Endothelial cell of umbilical vein (primary cell): Measurements from ENCODE around the gene HDAC7. TPM values are rescaled to one million over a fixed set of nuclear protein-coding genes. Genes with fewer than 3 reads are reported as not detected.

Experiments
- BruUV-seq: library from RNA; stranded (reverse); fragments of 400-500 nt; replicated peaks from 2 replicates; lab custom pipeline; 2021; lab: Mats Ljungman, UMichigan
- CTCF ChIA-PET: fragments of 300-600, 350-600 bp; sonication (Branson Sonifier 250); formaldehyde crosslinking; loops from one replicate; lab custom pipeline; 2021; ENCODE audit warnings: antibody characterized with exemption, inconsistent platforms; lab: Charles Lee
- POLR2A ChIA-PET: fragments of 300-600, 350-600 bp; sonication (Branson Sonifier 250); formaldehyde crosslinking; loops from one replicate; lab custom pipeline; 2021; ENCODE audit warnings: antibody characterized with exemption, inconsistent platforms; lab: Charles Lee
- DNase-seq: peaks from one replicate; pipeline ENCODE4 v3.0.0-alpha.2; 2011; ENCODE audit warnings: low read depth, low spot score
- FAIRE-seq: peaks from 2 replicates; lab custom pipeline; 2011; peaks lifted over from hg19 to GRCh38; lab: Jason Lieb, UNC
- H2AFZ ChIP-seq: 2 replicates; pipeline ENCODE4 v1.6.0; 2012; ENCODE audit warnings: low read depth, low read length, control low read depth, inconsistent platforms
- H3K27ac ChIP-seq: 2 replicates; pipeline ENCODE4 v1.5.1; 2011; ENCODE audit warnings: low read depth, mild to moderate bottlenecking, control low read depth, low read length, moderate library complexity; ENCODE audit not compliant: insufficient read depth
- H3K27me3 ChIP-seq, 2 experiments: 2 replicates each; pipeline versions ENCODE4 v1.6.0 to v1.6.1; 2011; ENCODE audit warnings: low read length in 2 of 2, mixed read lengths in 1 of 2; ENCODE audit not compliant: control insufficient read depth in 2 of 2, insufficient read depth in 2 of 2
- H3K36me3 ChIP-seq, 2 experiments: 2 replicates in 1 of 2; 3 replicates in 1 of 2; pipeline ENCODE4 v1.5.1; 2011; ENCODE audit warnings: low read length in 2 of 2, mild to moderate bottlenecking in 1 of 2, moderate library complexity in 1 of 2; ENCODE audit not compliant: control insufficient read depth in 2 of 2, insufficient read depth in 2 of 2; ENCODE audit errors: extremely low read depth in 1 of 2
- H3K4me1 ChIP-seq: 3 replicates; pipeline ENCODE4 v1.5.1; 2011; ENCODE audit warnings: mild to moderate bottlenecking, low read length; ENCODE audit not compliant: control insufficient read depth, insufficient read depth; ENCODE audit errors: extremely low read depth
- H3K4me2 ChIP-seq: 2 replicates; pipeline ENCODE4 v1.6.1; 2011; ENCODE audit warnings: low read length, control low read depth, mixed read lengths; ENCODE audit not compliant: insufficient read depth
- H3K4me3 ChIP-seq, 3 experiments: fragments of 200-600 bp in 1 of 3; sonication (generic), shearing (Covaris generic) in 1 of 3; replicated peaks in 1 of 3; 2 replicates each; pipeline ENCODE4 v1.5.1; 2011 to 2016; ENCODE audit warnings: control low read depth in 3 of 3, low read length in 3 of 3, mild to moderate bottlenecking in 2 of 3, inconsistent platforms in 1 of 3, low read depth in 1 of 3, moderate library complexity in 1 of 3; ENCODE audit not compliant: insufficient read depth in 1 of 3
- H3K79me2 ChIP-seq: 2 replicates; pipeline ENCODE4 v1.6.0; 2012; ENCODE audit warnings: low read length, inconsistent platforms; ENCODE audit not compliant: control insufficient read depth, insufficient read depth
- H3K9ac ChIP-seq: replicated peaks from 2 replicates; pipeline ENCODE3; 2011; ENCODE audit warnings: low read length, control low read depth; ENCODE audit not compliant: insufficient read depth; ENCODE audit errors: extremely low read depth
- H3K9me1 ChIP-seq: replicated peaks from 3 replicates; pipeline ENCODE4 v1.6.0; 2011; ENCODE audit warnings: mild to moderate bottlenecking, low read length; ENCODE audit not compliant: control insufficient read depth, insufficient read depth; ENCODE audit errors: extremely low read depth
- H3K9me3 ChIP-seq: replicated peaks from 2 replicates; pipeline ENCODE4 v1.5.1; 2012; ENCODE audit warnings: low read length, inconsistent platforms; ENCODE audit not compliant: control insufficient read depth, insufficient read depth
- H4K20me1 ChIP-seq: replicated peaks from 2 replicates; pipeline ENCODE3; 2011; ENCODE audit warnings: mild to moderate bottlenecking, low read length; ENCODE audit not compliant: control insufficient read depth, insufficient read depth; ENCODE audit errors: extremely low read depth
- CTCF ChIP-seq, 2 donors: IDR thresholded peaks; 1 replicate in 1 of 2; 2 replicates in 1 of 2; pipeline ENCODE4 v1.5.1; 2011; ENCODE audit warnings: low read length in 2 of 2, mild to moderate bottlenecking in 2 of 2, moderate library complexity in 2 of 2, control low read depth in 1 of 2, inconsistent platforms in 1 of 2, low read depth in 1 of 2; ENCODE audit not compliant: insufficient read depth in 1 of 2; ENCODE audit errors: extremely low read depth in 1 of 2
- EZH2 ChIP-seq: IDR thresholded peaks from 2 replicates; pipeline ENCODE4 v1.6.1; 2012; ENCODE audit warnings: borderline replicate concordance, low read depth, mild to moderate bottlenecking, moderate library complexity, low read length, inconsistent platforms; ENCODE audit not compliant: severe bottlenecking
- FOS ChIP-seq: IDR thresholded peaks from 2 replicates; pipeline ENCODE4 v1.6.1; 2011; ENCODE audit warnings: mild to moderate bottlenecking, low read length, moderate library complexity, borderline replicate concordance; ENCODE audit not compliant: insufficient read depth
- GATA2 ChIP-seq: IDR thresholded peaks from 2 replicates; pipeline ENCODE4 v1.7.0; 2011; ENCODE audit warnings: low read depth, mild to moderate bottlenecking, moderate library complexity, mixed read lengths, low read length; ENCODE audit not compliant: insufficient read length, insufficient read depth
- JUN ChIP-seq: IDR thresholded peaks from 2 replicates; pipeline ENCODE4 v1.6.1; 2011; ENCODE audit warnings: borderline replicate concordance, low read depth; ENCODE audit not compliant: insufficient read length, insufficient read depth
- MAX ChIP-seq: IDR thresholded peaks from 2 replicates; pipeline ENCODE4 v1.6.1; 2011; ENCODE audit not compliant: insufficient read depth, insufficient read length
- MYC ChIP-seq: IDR thresholded peaks from one replicate; pipeline ENCODE4 v1.6.1; 2011; ENCODE audit warnings: mild to moderate bottlenecking, low read depth, low read length
- POLR2A ChIP-seq: IDR thresholded peaks from 2 replicates; pipeline ENCODE4 v1.6.1; 2012; ENCODE audit warnings: low read depth, mild to moderate bottlenecking, control low read depth, low read length
- POLR2AphosphoS5 ChIP-seq: IDR thresholded peaks from 2 replicates; pipeline ENCODE4 v1.6.1; 2012; ENCODE audit warnings: low read depth, mild to moderate bottlenecking, control low read depth, low read length, moderate library complexity; ENCODE audit not compliant: insufficient read depth
- dilution Hi-C: fragments of 300-500 bp; cut with MboI; formaldehyde crosslinking; loops from one replicate; pipeline ENCODE4 v1.15.0; 2019; ENCODE audit warnings: low sequenced_read_pairs; ENCODE audit not compliant: extremely low pct_ligation_motif_present
- intact Hi-C: fragments of 100-400 bp; cut with micrococcal nuclease; formaldehyde crosslinking; loops from one replicate; pipeline ENCODE4 v1.10.0; 2022
- polyA plus RNA-seq, 4 experiments: library from polyadenylated mRNA; depleted of rRNA in 3 of 4; stranded (reverse) in 3 of 4; unstranded in 1 of 4; fragments of >200 nt; gene quantifications; 2 replicates each; pipeline versions ENCODE4 v1.2.1 to v1.2.3, GENCODE V29; 2011 to 2012; ENCODE audit warnings: missing spikeins in 1 of 4
- total RNA-seq: library from RNA; stranded (reverse); gene quantifications from 2 replicates; pipeline ENCODE4 v1.2.3, GENCODE V29; 2021

HDAC7 gene
- total and polyA plus RNA-seq, 2 donors (not counting 3 experiments of a cell fraction or from before 2014, with no cell fraction given) = 119 to 249 TPM

GRCh38 chr12:47844264-47845019 lies 24.7 kb upstream of the HDAC7 start:
- peaks cover 7% of the 10 kb centered on the region for H3K4me1 ChIP-seq
- no peaks in the 10 kb centered on the region for H3K9me1 ChIP-seq
- no peaks in the 10 kb centered on the region for H3K79me2 ChIP-seq
- H3K27me3 ChIP-seq = no peaks in the 10 kb centered on the region
- H3K4me2 ChIP-seq = no peak overlapping the region
- H2AFZ ChIP-seq = no peak overlapping the region
- H3K36me3 ChIP-seq = no peaks in the 10 kb centered on the region
- TF ChIP-seq POLR2AphosphoS5 = no peak
- no peak for TF ChIP-seq POLR2A
- no peak for TF ChIP-seq MAX
- no peak for TF ChIP-seq GATA2
- no peak for TF ChIP-seq EZH2
- TF ChIP-seq CTCF (IDR thresholded peaks at IDR 0.05; ENCODE audit: extremely low read depth in 1 of 2, insufficient read depth in 1 of 2, low read depth in 1 of 2, low read length in 2 of 2) = no peak
- TF ChIP-seq FOS = no peak
- no peak for TF ChIP-seq JUN
- TF ChIP-seq MYC = no peak
- intact Hi-C loops (no loop called here), dilution Hi-C loops (no loop called here)
- POLR2A ChIA-PET = interaction anchor here (0.6 kb wide), 1 partner anchor 102 kb away, joined by 6 read pairs; no protein-coding TSS in a partner anchor
- no peaks in the 10 kb centered on the region for H4K20me1 ChIP-seq
- DNase-seq (no peak), FAIRE-seq (no peak)
- no peak overlapping the region for H3K4me3 ChIP-seq
- no peaks in the 10 kb centered on the region for H3K9me3 ChIP-seq
- CTCF ChIA-PET = interaction anchor here (1.1 kb wide), 1 partner anchor 105 kb away, joined by 3 read pairs; no protein-coding TSS in a partner anchor
- BruUV-seq = no TSS peak
- H3K27ac ChIP-seq = no peak overlapping the region
- no peak overlapping the region for H3K9ac ChIP-seq
